Cardiac muscle cell (in vitro differentiated cells and primary cell): ENCODE measurements around the gene IL1RAPL1. TPM values are rescaled to one million over a fixed set of nuclear protein-coding genes. Genes with fewer than 3 reads are reported as not detected.

Source experiments
- DNase-seq, 2 donors: peaks; one replicate each; pipeline versions ENCODE4 v3.0.0 to v3.0.0-alpha.2; 2010 to 2017; ENCODE audit warnings: low read depth in 1 of 2, low spot score in 1 of 2
- H3K27ac ChIP-seq: fragments of 200-600 bp; sonication (generic); 2 replicates; pipeline ENCODE4 v1.5.1; 2016
- H3K27me3 ChIP-seq: fragments of 200-600 bp; sonication (generic); 2 replicates; pipeline ENCODE4 v1.6.0; 2016; ENCODE audit warnings: control low read depth
- H3K36me3 ChIP-seq: fragments of 200-600 bp; sonication (generic); 2 replicates; pipeline ENCODE4 v1.5.1; 2016; ENCODE audit warnings: control low read depth
- H3K4me1 ChIP-seq: fragments of 200-600 bp; sonication (generic); 2 replicates; pipeline ENCODE4 v1.8.1; 2017; ENCODE audit warnings: low read depth, mild to moderate bottlenecking, mixed run types
- H3K4me3 ChIP-seq: fragments of 200-600 bp; sonication (generic); 2 replicates; pipeline ENCODE4 v1.5.1; 2016; ENCODE audit warnings: mild to moderate bottlenecking
- H3K9me3 ChIP-seq: fragments of 200-600 bp; sonication (generic); 2 replicates; pipeline ENCODE4 v1.5.1; 2017; ENCODE audit warnings: low read depth, mild to moderate bottlenecking, control low read depth
- polyA plus RNA-seq: library from polyadenylated mRNA; unstranded; fragments of >200 nt; fragmentation: Nextera tagmentation; extraction: Ambion mirVana; gene quantifications from 2 replicates; pipeline ENCODE4 v1.2.1, GENCODE V29; 2016
- total RNA-seq: library from RNA; depleted of rRNA; stranded (reverse); fragments of >200 nt; gene quantifications from 2 replicates; pipeline ENCODE4 v1.2.3, GENCODE V29; 2016
- TF ChIP-seq, protein P1 (sequence below): IDR thresholded peaks from 2 replicates; pipeline ENCODE4 v1.5.1; 2012; ENCODE audit warnings: low read depth, mild to moderate bottlenecking, low read length

The IL1RAPL1 gene
- total and polyA plus RNA-seq, 2 experiments from 2014 or later = 3.2 to 4.2 TPM

DNA sequence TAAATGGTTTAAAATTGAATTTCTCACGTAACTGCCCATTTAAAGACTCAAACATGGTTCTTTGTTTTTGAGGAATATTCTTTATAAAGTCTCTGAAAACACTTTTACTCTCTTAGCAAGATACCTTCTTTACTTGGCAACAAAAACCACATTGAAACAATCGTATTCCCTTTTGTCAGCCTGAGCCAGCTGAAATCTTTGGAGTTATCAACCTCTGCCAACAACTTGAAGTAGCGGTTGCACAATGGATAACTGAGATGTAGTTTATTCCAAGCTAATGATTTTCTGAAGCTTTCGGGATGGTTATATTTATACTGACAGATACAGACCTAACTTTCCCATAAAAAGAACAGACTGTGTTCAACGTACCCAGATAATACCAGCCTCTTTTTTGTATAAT, 561.3 kb downstream of the IL1RAPL1 start:
- Histone ChIP-seq H3K4me3 (no peak overlapping the region), H3K27ac (no peak overlapping the region), H3K9me3 (peaks cover 2% of the 10 kb centered on the region), H3K27me3 (no peaks in the 10 kb centered on the region), H3K4me1 (no peaks in the 10 kb centered on the region), H3K36me3 (no peaks in the 10 kb centered on the region)
- DNase-seq = peak in 1 of 2 donors; percentile 6
- TF ChIP-seq, protein P1, sequence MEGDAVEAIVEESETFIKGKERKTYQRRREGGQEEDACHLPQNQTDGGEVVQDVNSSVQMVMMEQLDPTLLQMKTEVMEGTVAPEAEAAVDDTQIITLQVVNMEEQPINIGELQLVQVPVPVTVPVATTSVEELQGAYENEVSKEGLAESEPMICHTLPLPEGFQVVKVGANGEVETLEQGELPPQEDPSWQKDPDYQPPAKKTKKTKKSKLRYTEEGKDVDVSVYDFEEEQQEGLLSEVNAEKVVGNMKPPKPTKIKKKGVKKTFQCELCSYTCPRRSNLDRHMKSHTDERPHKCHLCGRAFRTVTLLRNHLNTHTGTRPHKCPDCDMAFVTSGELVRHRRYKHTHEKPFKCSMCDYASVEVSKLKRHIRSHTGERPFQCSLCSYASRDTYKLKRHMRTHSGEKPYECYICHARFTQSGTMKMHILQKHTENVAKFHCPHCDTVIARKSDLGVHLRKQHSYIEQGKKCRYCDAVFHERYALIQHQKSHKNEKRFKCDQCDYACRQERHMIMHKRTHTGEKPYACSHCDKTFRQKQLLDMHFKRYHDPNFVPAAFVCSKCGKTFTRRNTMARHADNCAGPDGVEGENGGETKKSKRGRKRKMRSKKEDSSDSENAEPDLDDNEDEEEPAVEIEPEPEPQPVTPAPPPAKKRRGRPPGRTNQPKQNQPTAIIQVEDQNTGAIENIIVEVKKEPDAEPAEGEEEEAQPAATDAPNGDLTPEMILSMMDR = no peak

GRCh38 chrX:29155286-29155685, 568.0 kb downstream of the IL1RAPL1 start:
- DNase-seq = no peak
- Histone ChIP-seq H3K9me3 (no peaks in the 10 kb centered on the region), H3K36me3 (no peaks in the 10 kb centered on the region), H3K4me3 (no peak overlapping the region), H3K27ac (no peak overlapping the region), H3K4me1 (no peaks in the 10 kb centered on the region), H3K27me3 (no peaks in the 10 kb centered on the region)
- TF ChIP-seq, protein P1 = no peak

DNA sequence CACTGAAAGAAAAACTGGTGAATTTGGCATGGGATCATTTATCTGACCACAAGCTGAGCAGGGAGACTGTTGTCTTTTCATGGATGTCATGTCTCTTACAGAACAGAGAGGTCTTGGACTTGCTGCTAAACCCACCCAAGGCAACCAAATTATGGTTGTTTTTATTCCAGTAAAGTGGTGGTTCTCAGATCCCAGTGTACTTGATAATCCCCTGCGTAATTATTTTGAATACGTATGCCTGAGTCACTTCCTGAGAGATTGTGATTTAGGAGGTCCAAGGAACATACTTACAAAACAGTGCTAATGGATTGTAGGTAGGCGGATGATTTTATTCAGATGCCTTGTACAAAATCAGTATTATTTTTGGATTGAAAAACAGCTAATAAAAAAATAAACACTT, 585.6 kb downstream of the IL1RAPL1 start:
- H3K9me3 ChIP-seq = no peaks in the 10 kb centered on the region
- H3K27ac ChIP-seq = no peak overlapping the region
- H3K36me3 ChIP-seq = no peaks in the 10 kb centered on the region
- no peaks in the 10 kb centered on the region for H3K4me1 ChIP-seq
- TF ChIP-seq, protein P1 = no peak
- peak in 1 of 2 donors; percentile 82 for DNase-seq
- no peak overlapping the region for H3K4me3 ChIP-seq
- H3K27me3 ChIP-seq = no peaks in the 10 kb centered on the region

GRCh38 chrX:29187264-29187663, 600.0 kb downstream of the IL1RAPL1 start:
- no peaks in the 10 kb centered on the region for H3K9me3 ChIP-seq
- no peak overlapping the region for H3K27ac ChIP-seq
- no peaks in the 10 kb centered on the region for H3K27me3 ChIP-seq
- TF ChIP-seq, protein P1 = no peak
- H3K4me3 ChIP-seq = no peak overlapping the region
- no peak for DNase-seq
- no peaks in the 10 kb centered on the region for H3K4me1 ChIP-seq
- no peaks in the 10 kb centered on the region for H3K36me3 ChIP-seq

GRCh38 chrX:29196501-29196900, 609.3 kb downstream of the IL1RAPL1 start:
- TF ChIP-seq, protein P1 = no peak
- Histone ChIP-seq H3K27me3 (no peaks in the 10 kb centered on the region), H3K4me1 (no peaks in the 10 kb centered on the region), H3K36me3 (no peaks in the 10 kb centered on the region), H3K27ac (no peak overlapping the region), H3K4me3 (no peak overlapping the region), H3K9me3 (no peaks in the 10 kb centered on the region)
- DNase-seq = no peak

DNA sequence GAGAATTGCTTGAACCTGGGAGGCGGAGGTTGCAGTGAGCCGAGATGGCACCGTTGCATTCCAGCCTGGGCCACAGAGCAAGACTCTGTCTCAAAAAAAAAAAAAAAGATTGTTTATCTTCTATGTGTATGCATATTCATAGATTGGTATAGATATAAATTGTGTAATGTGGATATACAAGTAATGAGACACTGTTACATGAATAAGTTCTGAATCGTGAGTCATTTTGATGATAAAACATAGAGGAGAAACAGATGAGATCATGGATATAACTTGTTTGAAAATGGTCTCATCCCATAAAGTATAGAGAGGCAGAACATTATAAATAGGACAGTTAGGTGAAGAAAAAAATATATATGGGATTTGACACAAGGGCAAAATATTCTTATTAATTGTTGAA, 628.0 kb downstream of the IL1RAPL1 start:
- Histone ChIP-seq H3K4me3 (no peak overlapping the region), H3K9me3 (no peaks in the 10 kb centered on the region), H3K36me3 (no peaks in the 10 kb centered on the region), H3K4me1 (no peaks in the 10 kb centered on the region), H3K27me3 (no peaks in the 10 kb centered on the region), H3K27ac (no peak overlapping the region)
- DNase-seq = peak in 1 of 2 donors; percentile 7
- TF ChIP-seq, protein P1 = no peak
